ENCODE results near the gene NAPEPLD.
"Not testable (repeated sequence)": the region's sequence is repeated elsewhere in the genome, so short reads cannot be mapped to it uniquely, and the experiment has no call there.

NAPEPLD gene

DNA sequence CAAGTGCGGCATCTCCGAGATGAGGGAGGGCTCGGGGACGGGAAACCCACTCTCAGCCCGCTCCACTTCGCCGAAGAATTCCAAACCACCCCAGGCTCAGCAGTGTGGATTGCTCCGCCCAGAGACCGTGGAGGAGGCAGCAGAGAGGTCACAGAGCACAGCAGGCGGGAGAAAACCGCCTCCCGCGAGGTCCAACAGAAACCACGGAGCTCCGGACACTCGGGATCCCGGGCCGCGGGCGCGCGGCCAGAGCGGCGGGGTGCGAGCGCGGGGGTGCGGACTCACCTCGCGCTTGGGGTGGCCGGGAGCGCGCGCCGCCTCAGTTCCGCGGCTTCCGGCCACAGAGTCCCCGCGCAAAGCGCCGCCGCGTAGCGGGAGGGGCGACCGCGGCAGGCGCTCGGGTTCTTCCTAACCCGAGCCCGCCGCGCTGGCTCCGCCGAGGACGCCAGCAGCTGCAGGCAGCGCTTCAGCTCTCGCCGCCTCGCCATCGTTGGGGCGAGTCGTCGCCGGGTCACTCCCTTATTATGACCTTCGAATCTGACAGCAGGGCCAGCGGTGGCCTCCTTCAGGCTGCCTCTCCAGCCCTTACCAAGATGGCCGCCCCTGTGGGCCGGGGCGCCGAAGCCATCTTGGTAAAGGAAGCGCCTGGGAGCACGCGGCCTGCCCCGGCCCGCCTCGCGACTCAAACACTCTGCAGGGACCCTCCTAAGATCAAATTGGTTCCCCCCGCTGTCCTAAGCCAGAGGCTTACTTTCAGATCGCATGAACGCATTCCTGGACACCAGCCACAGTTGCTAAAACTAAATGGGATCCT is at the start of gene NAPEPLD:
TSS of gene NAPEPLD (minus strand) at position 106 of the 814 bp plus-strand sequence. CDS start 20,323 bp downstream, outside the sequence.
- peak; percentile 36 to 55 (median 41) for DNase-seq (ENCODE audit: low read depth in 3 of 3)

- DNase-seq (ENCODE audit: low read depth in 3 of 3): not testable (repeated sequence)
Measured at GRCh38 chr7:103198079-103198478, 49.2 kb upstream of the NAPEPLD start.

GRCh38 chr7:103195364-103195763 is 46.5 kb upstream of the NAPEPLD start:
- DNase-seq (ENCODE audit: low read depth in 3 of 3): not testable (repeated sequence)

- not testable (repeated sequence) for DNase-seq (ENCODE audit: low read depth in 3 of 3)
Measured at GRCh38 chr7:103172415-103173146, 23.7 kb upstream of the NAPEPLD start.

DNA sequence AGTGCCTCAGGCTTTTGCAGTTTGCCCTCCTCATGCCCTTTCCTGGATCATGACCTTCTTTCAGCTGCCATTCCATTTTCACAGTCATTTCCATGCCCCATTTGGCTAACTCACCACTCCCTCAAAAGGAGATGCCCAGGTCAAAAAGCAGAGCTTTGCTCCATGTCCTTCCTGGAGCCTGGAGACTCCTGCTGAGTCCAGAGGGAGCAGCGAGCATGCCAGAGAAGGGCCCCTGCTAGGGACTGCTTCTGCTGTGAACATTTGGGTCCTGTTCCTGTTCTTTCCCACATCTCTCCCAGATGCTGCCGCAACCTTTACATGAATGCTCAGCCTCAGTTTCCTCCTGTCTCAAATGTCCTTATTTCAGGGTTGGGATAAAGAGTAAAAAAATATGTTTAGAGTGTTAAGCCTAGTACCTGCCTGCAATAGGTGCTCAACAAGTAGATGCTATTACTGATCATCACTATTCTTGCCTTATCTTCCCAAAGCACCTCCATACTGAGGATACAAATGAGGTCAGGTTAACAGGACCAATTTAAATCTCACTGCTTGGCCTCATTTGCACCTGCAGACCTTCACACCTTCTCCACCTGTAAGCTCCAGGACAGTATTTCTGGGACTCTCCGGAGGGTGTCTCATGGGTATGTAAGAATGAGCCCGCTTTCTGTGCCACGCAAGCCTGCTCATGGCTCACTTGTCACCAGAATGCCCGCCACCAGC is 23.0 kb upstream of the NAPEPLD start:
- not testable (repeated sequence) for DNase-seq (ENCODE audit: low read depth in 3 of 3)

GRCh38 chr7:103166921-103167544 is 18.1 kb upstream of the NAPEPLD start:
- DNase-seq (ENCODE audit: low read depth in 3 of 3): not testable (repeated sequence)

GRCh38 chr7:103163087-103163825 is 14.4 kb upstream of the NAPEPLD start:
- not testable (repeated sequence) for DNase-seq (ENCODE audit: low read depth in 3 of 3)

GRCh38 chr7:103162641-103163040 is 13.7 kb upstream of the NAPEPLD start:
- not testable (repeated sequence) for DNase-seq (ENCODE audit: low read depth in 3 of 3)

GRCh38 chr7:103161998-103162616 is 13.2 kb upstream of the NAPEPLD start:
- DNase-seq (ENCODE audit: low read depth in 3 of 3): not testable (repeated sequence)

GRCh38 chr7:103159072-103159471 is 10.2 kb upstream of the NAPEPLD start:
- DNase-seq (ENCODE audit: low read depth in 3 of 3): not testable (repeated sequence)

- DNase-seq (ENCODE audit: low read depth in 3 of 3): not testable (repeated sequence)
Measured at GRCh38 chr7:103155331-103156024, 6.6 kb upstream of the NAPEPLD start.

DNA sequence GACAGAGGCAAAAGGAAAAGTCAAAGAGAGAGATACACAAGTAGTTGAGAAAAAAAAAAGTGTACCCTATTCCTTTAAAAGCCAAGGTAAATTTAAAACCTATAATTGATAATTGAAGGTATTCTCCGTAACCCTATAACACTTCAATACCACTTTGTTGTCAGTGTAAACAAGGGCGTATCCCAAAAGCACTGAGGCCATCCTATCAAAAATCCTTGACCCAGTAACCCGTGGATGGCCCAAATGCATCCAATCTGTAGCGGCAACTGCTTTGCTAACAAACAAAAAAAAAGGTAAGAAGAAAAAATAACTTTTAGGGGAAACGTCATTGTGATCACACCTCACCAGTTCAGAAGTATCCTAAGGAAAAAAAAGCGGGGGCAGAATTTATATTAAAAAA is 5.1 kb upstream of the NAPEPLD start:
- no peak for DNase-seq (ENCODE audit: low read depth in 3 of 3)

DNA sequence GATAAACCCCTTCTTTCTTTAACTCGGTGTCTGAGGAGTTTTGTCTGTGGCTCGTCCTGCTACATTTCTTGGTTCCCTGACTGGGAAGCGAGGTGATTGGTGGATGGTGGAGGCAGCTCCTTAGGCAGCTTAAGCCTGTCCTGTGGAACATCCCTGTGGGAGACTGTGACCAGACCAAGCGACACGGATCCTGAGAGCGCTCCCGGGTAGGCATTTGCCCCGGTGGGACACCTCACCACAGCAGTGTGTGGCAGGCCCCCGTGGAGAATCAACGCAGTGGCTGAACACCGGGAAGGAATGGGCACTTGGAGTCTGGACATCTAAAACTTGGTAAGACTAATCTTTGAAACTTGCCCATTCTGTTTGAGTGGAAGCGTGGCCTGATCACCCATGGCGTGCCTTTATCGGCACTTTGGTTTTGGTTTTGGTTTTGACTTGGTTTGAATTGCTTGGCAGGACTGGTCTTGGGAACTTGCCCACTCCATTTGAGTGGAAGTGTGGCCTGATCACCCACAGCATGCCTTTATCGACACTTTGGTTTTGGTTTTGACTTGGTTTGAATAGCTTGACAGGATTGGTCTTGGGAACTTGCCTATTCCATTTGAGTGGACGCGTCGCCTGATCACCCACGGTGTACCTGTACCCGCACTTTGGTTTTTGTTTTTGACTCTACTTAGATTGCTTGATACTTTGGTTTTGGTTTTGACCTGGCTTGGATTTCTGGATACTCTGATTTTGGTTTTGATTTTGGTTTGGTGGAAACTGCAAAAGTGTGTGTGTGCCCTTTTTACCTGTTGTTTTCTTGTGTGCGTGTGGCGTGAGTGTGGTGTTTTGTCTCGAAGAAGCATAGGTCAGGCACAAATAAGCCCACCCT is 4.1 kb upstream of the NAPEPLD start:
- not testable (repeated sequence) for DNase-seq (ENCODE audit: low read depth in 3 of 3)

DNA sequence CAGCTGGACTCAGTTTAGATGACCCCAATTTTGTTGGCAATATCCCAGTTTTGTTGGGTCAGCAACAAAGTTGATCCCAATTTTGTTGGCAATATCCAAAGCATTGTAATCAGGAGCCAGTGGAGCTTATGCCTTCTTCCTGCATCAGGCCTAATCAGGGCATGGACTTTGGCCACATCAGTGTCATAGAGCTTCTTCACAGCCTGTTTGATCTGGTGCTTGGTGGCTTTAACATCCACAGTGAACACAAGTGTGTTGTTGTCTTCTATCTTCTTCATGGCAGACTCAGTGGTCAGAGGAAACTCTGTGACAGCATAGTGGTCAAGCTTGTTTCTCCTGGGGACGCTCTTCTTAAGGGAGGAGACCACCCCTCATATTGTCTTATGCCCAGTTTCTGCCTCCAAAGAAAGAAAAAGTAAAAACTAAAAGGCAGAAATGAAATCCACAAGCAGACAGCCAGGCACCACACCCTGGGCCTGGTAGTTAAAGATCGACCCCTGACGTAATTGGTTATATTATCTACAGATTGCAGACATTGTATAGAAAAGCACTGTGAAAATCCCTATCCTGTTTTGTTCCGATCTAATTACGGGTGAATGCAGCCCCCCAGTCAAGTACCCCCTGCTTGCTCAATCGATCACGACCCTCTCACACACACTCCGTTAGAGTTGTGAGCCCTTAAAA is 3.2 kb upstream of the NAPEPLD start:
- DNase-seq (ENCODE audit: low read depth in 3 of 3): not testable (repeated sequence)

DNA sequence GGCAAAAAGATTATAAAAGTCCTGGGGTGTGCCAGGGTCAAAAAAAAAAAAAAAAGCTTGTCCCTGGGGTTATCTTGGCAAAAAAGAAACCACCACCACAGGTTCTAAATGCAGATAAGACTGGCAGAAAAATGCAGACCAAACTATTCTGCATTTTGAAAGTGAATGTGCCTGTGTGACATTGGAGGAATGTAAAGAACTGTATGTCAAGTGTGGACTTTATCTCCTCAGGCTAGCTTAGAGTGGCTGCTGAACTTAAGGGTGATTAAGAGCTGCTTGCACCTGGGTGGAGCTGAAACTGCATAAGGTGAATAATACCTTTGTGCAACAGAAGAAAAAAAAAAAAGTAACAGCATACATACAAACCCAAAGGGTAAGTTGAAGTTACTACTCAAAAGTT is 1.3 kb upstream of the NAPEPLD start:
- DNase-seq (ENCODE audit: low read depth in 3 of 3): no peak

DNA sequence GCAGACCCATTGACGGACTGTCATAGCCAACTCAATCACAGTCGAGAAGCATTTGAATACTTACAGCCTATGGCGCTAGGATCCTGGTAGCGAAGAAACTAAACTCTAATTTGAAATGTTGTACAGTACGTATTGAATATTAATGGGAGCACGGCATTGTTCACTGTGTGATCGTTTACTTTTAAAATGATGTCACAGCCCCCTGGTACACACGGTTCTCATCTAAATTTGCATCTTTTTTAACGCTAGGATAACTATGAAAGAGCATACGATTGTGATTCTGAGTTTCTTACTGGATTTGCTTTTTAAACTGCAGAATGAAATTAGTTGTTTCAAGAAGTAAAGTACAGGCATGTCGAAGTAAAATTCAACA is 895 bp upstream of the NAPEPLD start:
- DNase-seq (ENCODE audit: low read depth in 3 of 3): no peak

- DNase-seq (ENCODE audit: low read depth in 3 of 3): no peak
Measured at GRCh38 chr7:103148131-103148993, 537 bp downstream of the NAPEPLD start.

Data from stimulated activated CD4-positive, alpha-beta T cell treated with anti-CD3 and anti-CD28 coated beads, TNF-alpha, amount 100 ng/mL, for 48 hours (primary cell).